H1 (cell line): ENCODE measurements around the gene PARD3. TPM values are rescaled to one million over a fixed set of nuclear protein-coding genes. Genes with fewer than 3 reads are reported as not detected.

Experiments used
- CTCF ChIA-PET: fragments of 300-600 bp; sonication (Branson Sonifier 250); formaldehyde crosslinking; loops from one replicate; lab custom pipeline; 2021; ENCODE audit not compliant: partially characterized antibody; lab: Charles Lee
- POLR2A ChIA-PET: fragments of 300-600 bp; sonication (Branson Sonifier 250); formaldehyde crosslinking; loops from one replicate; lab custom pipeline; 2021; ENCODE audit warnings: inconsistent platforms; ENCODE audit not compliant: partially characterized antibody; lab: Charles Lee
- DNase-seq, 2 experiments: peaks; one replicate each; pipeline versions ENCODE4 v3.0.0 to v3.0.0-alpha.2; 2010 to 2022; ENCODE audit warnings: low spot score in 2 of 2, low read depth in 1 of 2, mixed read lengths in 1 of 2
- FAIRE-seq: peaks from 2 replicates; lab custom pipeline; 2011; peaks lifted over from hg19 to GRCh38; lab: Jason Lieb, UNC
- H2AFZ ChIP-seq: 2 replicates; pipeline ENCODE4 v1.8.1; 2012; ENCODE audit warnings: low read length, inconsistent platforms
- H2AK5ac ChIP-seq: 2 replicates; pipeline ENCODE4 v1.6.1; 2013; ENCODE audit warnings: low read depth, low read length
- H2BK120ac ChIP-seq: replicated peaks from 2 replicates; pipeline ENCODE3; 2013; ENCODE audit warnings: low read depth, low read length, inconsistent platforms
- H2BK12ac ChIP-seq: 2 replicates; pipeline ENCODE4 v1.6.1; 2013; ENCODE audit warnings: low read depth, low read length
- H2BK15ac ChIP-seq: 2 replicates; pipeline ENCODE4 v1.6.1; 2013; ENCODE audit warnings: low read length
- H2BK20ac ChIP-seq: 2 replicates; pipeline ENCODE4 v1.6.1; 2013; ENCODE audit warnings: low read length
- H2BK5ac ChIP-seq: 2 replicates; pipeline ENCODE4 v1.6.1; 2013; ENCODE audit warnings: low read depth, low read length
- H3K14ac ChIP-seq: 2 replicates; pipeline ENCODE4 v1.6.1; 2013; ENCODE audit warnings: inconsistent platforms; ENCODE audit not compliant: insufficient read length
- H3K18ac ChIP-seq: 2 replicates; pipeline ENCODE4 v1.6.1; 2013; ENCODE audit warnings: low read length; ENCODE audit errors: extremely low read depth
- H3K23ac ChIP-seq: 2 replicates; pipeline ENCODE4 v1.6.1; 2013; ENCODE audit warnings: inconsistent platforms; ENCODE audit not compliant: insufficient read length
- H3K23me2 ChIP-seq: 2 replicates; pipeline ENCODE4 v1.6.1; 2013; ENCODE audit warnings: low read depth, low read length
- H3K27ac ChIP-seq: 2 replicates; pipeline ENCODE4 v1.6.1; 2011; ENCODE audit warnings: low read depth, low read length, inconsistent platforms
- H3K27me3 ChIP-seq, 4 experiments: replicated peaks in 1 of 4; 1 replicate in 1 of 4; 2 replicates in 3 of 4; pipeline versions ENCODE4 v1.6.1 to v1.8.1; 2011 to 2013; ENCODE audit warnings: low read length in 3 of 4, mild to moderate bottlenecking in 3 of 4, inconsistent platforms in 2 of 4, mixed read lengths in 2 of 4, moderate library complexity in 1 of 4; ENCODE audit not compliant: control insufficient read depth in 3 of 4, insufficient read depth in 3 of 4; ENCODE audit errors: extremely low read depth in 1 of 4
- H3K36me3 ChIP-seq, 4 experiments: 2 replicates each; pipeline versions ENCODE4 v1.6.1 to v1.8.1; 2011 to 2013; ENCODE audit warnings: mild to moderate bottlenecking in 4 of 4, low read length in 3 of 4, moderate library complexity in 2 of 4, control low read depth in 1 of 4, inconsistent platforms in 1 of 4; ENCODE audit not compliant: insufficient read depth in 4 of 4, control insufficient read depth in 2 of 4
- H3K4ac ChIP-seq: replicated peaks from 2 replicates; pipeline ENCODE3; 2013; ENCODE audit warnings: low read length, low read depth, mixed read lengths, inconsistent platforms; ENCODE audit not compliant: insufficient read length
- H3K4me1 ChIP-seq, 4 experiments: replicated peaks in 1 of 4; 1 replicate in 1 of 4; 2 replicates in 3 of 4; pipeline versions ENCODE4 v1.6.1 to v1.8.1; 2011 to 2013; ENCODE audit warnings: low read length in 3 of 4, inconsistent platforms in 2 of 4, mixed read lengths in 1 of 4; ENCODE audit not compliant: insufficient read depth in 4 of 4, control insufficient read depth in 3 of 4
- H3K4me2 ChIP-seq, 2 experiments: 2 replicates each; pipeline versions ENCODE4 v1.6.1 to v1.8.1; 2011 to 2013; ENCODE audit warnings: low read depth in 2 of 2, low read length in 2 of 2, control low read depth in 1 of 2, inconsistent platforms in 1 of 2, mild to moderate bottlenecking in 1 of 2; ENCODE audit not compliant: insufficient read depth in 1 of 2
- H3K4me3 ChIP-seq, 4 experiments: fragments of 200-600, 300-600 bp in 1 of 4; sonication (generic), shearing (Covaris generic), sonication (Bioruptor Twin) in 1 of 4; 2 replicates each; pipeline versions ENCODE4 v1.5.1 to v1.8.1; 2011 to 2016; ENCODE audit warnings: low read length in 4 of 4, low read depth in 3 of 4, control low read depth in 2 of 4, inconsistent platforms in 2 of 4, mild to moderate bottlenecking in 2 of 4, mixed read lengths in 1 of 4, moderate library complexity in 1 of 4; ENCODE audit not compliant: insufficient read depth in 2 of 4; ENCODE audit errors: extremely low read depth in 1 of 4
- H3K56ac ChIP-seq: replicated peaks from 2 replicates; pipeline ENCODE3; 2013; ENCODE audit warnings: low read depth, mild to moderate bottlenecking, mixed read lengths, low read length, inconsistent platforms; ENCODE audit not compliant: insufficient read length
- H3K79me1 ChIP-seq: 2 replicates; pipeline ENCODE4 v1.6.1; 2013; ENCODE audit warnings: low read depth, low read length, control low read depth
- H3K79me2 ChIP-seq, 2 experiments: 2 replicates each; pipeline versions ENCODE4 v1.6.1 to v1.8.1; 2012 to 2013; ENCODE audit warnings: low read length in 2 of 2, mild to moderate bottlenecking in 2 of 2, inconsistent platforms in 1 of 2; ENCODE audit not compliant: insufficient read depth in 2 of 2, control insufficient read depth in 1 of 2
- H3K9ac ChIP-seq, 4 experiments: replicated peaks in 1 of 4; 1 replicate in 1 of 4; 2 replicates in 3 of 4; pipeline versions ENCODE4 v1.6.1 to v1.8.1; 2011 to 2013; ENCODE audit warnings: low read depth in 3 of 4, low read length in 3 of 4, control low read depth in 2 of 4, mild to moderate bottlenecking in 2 of 4, moderate library complexity in 2 of 4, inconsistent platforms in 1 of 4; ENCODE audit errors: extremely low read depth in 1 of 4
- H3K9me3 ChIP-seq, 2 experiments: 2 replicates each; pipeline versions ENCODE4 v1.6.1 to v1.8.1; 2012 to 2013; ENCODE audit warnings: mild to moderate bottlenecking in 2 of 2, moderate library complexity in 2 of 2, control low read depth in 1 of 2, inconsistent platforms in 1 of 2, low read depth in 1 of 2, low read length in 1 of 2, mixed read lengths in 1 of 2; ENCODE audit not compliant: insufficient read depth in 2 of 2
- H4K20me1 ChIP-seq, 2 experiments: replicated peaks in 1 of 2; 2 replicates each; pipeline versions ENCODE3 to v1.8.1; 2011 to 2013; ENCODE audit warnings: inconsistent platforms in 2 of 2, low read length in 2 of 2, mild to moderate bottlenecking in 1 of 2; ENCODE audit not compliant: insufficient read depth in 2 of 2, control insufficient read depth in 1 of 2
- H4K5ac ChIP-seq: 2 replicates; pipeline ENCODE4 v1.6.1; 2013; ENCODE audit warnings: low read length, low read depth, mixed read lengths, inconsistent platforms; ENCODE audit not compliant: insufficient read length
- H4K8ac ChIP-seq: 2 replicates; pipeline ENCODE4 v1.8.0; 2013; ENCODE audit warnings: mild to moderate bottlenecking, moderate library complexity, low read length, inconsistent platforms; ENCODE audit not compliant: insufficient read depth; ENCODE audit errors: extremely low read depth
- H4K91ac ChIP-seq: replicated peaks from 2 replicates; pipeline ENCODE3; 2013; ENCODE audit warnings: low read length, mixed read lengths, inconsistent platforms; ENCODE audit not compliant: insufficient read length
- BACH1 ChIP-seq: IDR thresholded peaks from 2 replicates; pipeline ENCODE4 v1.6.1; 2012; ENCODE audit warnings: low read length, improper control_type of control experiment
- BCL11A ChIP-seq, 2 experiments: IDR thresholded peaks; one replicate each; pipeline ENCODE4 v1.6.1; 2011; ENCODE audit warnings: low read depth in 2 of 2, low read length in 2 of 2, mild to moderate bottlenecking in 2 of 2
- EZH2 ChIP-seq: fragments of 200-600 bp; sonication (generic); IDR thresholded peaks from 2 replicates; pipeline ENCODE4 v1.7.1; 2012; ENCODE audit warnings: low read depth, mild to moderate bottlenecking, moderate library complexity, low read length, inconsistent platforms; ENCODE audit not compliant: severe bottlenecking
- HDAC6 ChIP-seq: IDR thresholded peaks from one replicate; pipeline ENCODE4 v1.7.1; 2012; ENCODE audit warnings: low read depth, mild to moderate bottlenecking, inconsistent platforms, low read length, moderate library complexity
- JUN ChIP-seq: IDR thresholded peaks from 2 replicates; pipeline ENCODE4 v1.6.1; 2011; ENCODE audit warnings: low read depth, mild to moderate bottlenecking, improper control_type of control experiment, low read length
- KDM4A ChIP-seq: IDR thresholded peaks from one replicate; pipeline ENCODE4 v1.7.1; 2012; ENCODE audit warnings: low read depth, mild to moderate bottlenecking, moderate library complexity, low read length, inconsistent platforms; ENCODE audit not compliant: severe bottlenecking
- KDM5A ChIP-seq: fragments of 200-600 bp; IDR thresholded peaks from 2 replicates; pipeline ENCODE4 v1.7.1; 2012; ENCODE audit warnings: mild to moderate bottlenecking, low read length, inconsistent platforms, mixed read lengths
- POU5F1 ChIP-seq: IDR thresholded peaks from 2 replicates; pipeline ENCODE4 v1.6.1; 2011; ENCODE audit warnings: low read depth, mild to moderate bottlenecking, low read length, moderate library complexity
- SP2 ChIP-seq: IDR thresholded peaks from 2 replicates; pipeline ENCODE4 v1.6.1; 2012; ENCODE audit warnings: mild to moderate bottlenecking, low read length, inconsistent platforms
- TCF12 ChIP-seq: IDR thresholded peaks from 2 replicates; pipeline ENCODE4 v1.6.1; 2011; ENCODE audit warnings: low read depth, mild to moderate bottlenecking, low read length
- WGBS, 2 experiments: shearing (Covaris generic) in 1 of 2; methylation state at CpG; one replicate each; pipeline versions ENCODE4 v1.1.6 to v1.1.7; 2013 to 2015; ENCODE audit warnings: low lambda C conversion rate in 2 of 2, mixed read lengths in 2 of 2, inconsistent platforms in 1 of 2, low coverage in 1 of 2, missing lambda C conversion rate in 1 of 2; ENCODE audit not compliant: insufficient replicate concordance in 2 of 2, insufficient coverage in 1 of 2, insufficient read length in 1 of 2; ENCODE audit errors: extremely low coverage in 1 of 2, missing lambda C conversion rate in 1 of 2; 5-methylcytosine and 5-hydroxymethylcytosine counted together
- polyA plus RNA-seq, 7 experiments: library from polyadenylated mRNA; depleted of rRNA in 3 of 7; stranded (reverse) in 5 of 7; unstranded in 2 of 7; fragments of >200 nt in 5 of 7; fragments of 200-250 nt in 2 of 7; gene quantifications; 1 replicate in 5 of 7; 2 replicates in 1 of 7; 4 replicates in 1 of 7; pipeline versions ENCODE4 v1.2.1 to v1.2.3, GENCODE V29; 2011 to 2013; ENCODE audit warnings: missing spikeins in 2 of 7, mixed read lengths in 2 of 7
- total RNA-seq: library from RNA; stranded (reverse); fragmentation: NEBNext Ultra II Directional; extraction: Animal tissue kit (Norgen Biotek cat#: 25700); gene quantifications from 2 replicates; pipeline ENCODE4 v1.2.1, GENCODE V29; 2021

Gene PARD3
- total and polyA plus RNA-seq, 2 of the 8 experiments (the other 6 are each of a cell fraction or from before 2014, with no cell fraction given) = 19.7 to 49.1 TPM

DNA sequence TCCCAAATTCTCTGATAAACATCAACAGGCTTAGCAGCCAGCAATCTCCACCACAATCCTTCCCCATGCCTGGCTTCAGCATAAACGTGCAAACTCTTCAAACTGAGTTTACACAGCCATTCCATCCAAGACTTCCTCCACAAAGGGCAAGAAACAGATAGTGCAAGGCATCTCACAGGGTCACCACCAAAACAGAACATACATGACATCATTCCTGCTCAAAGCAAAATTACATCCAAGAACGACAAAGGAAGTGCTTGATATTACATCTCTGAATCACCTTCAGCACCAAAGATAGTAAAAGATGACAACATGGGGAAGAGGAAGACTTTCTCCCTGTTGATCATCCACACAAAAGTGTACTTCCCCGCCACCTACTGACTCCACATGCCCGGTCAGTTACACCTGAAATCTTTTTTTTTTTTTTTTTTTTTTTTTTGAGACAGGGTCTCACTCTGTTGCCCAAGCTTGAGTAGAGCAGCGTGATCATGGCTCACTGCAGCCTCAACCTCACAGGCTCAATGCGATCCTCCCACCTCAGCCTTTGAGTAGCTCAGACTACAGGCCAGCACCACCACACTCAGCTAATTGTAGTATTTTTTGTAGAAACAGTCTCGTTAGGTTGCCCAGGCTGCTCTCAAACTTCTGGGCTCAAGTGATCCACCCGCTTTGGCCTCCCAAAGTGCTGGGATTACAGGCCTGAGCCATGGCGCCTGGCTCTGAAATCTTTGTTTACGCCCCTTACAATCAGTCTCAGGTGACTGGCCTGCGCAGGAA is 127.5 kb downstream of the PARD3 start:
- WGBS, 2 experiments = 87% methylated on average over 11 of the region's 11 CpGs; no CpG with 5 or more reads in 1 of the 2 experiments
- no peaks in the 10 kb centered on the region for H3K23me2 ChIP-seq
- H3K23ac ChIP-seq = no peak overlapping the region
- peak overlapping the region; percentile 68; the same call in 1 of the 2 replicates for H2AK5ac ChIP-seq
- H3K79me1 ChIP-seq = peaks cover 15% of the 10 kb centered on the region
- H3K4me1 ChIP-seq = peaks cover 0 to 5% (median 2%) of the 10 kb centered on the region in 4 experiments; a peak in 3 of 7 replicates
- peak overlapping the region; percentile 78; the same call in 1 of the 2 replicates for H2BK12ac ChIP-seq
- no peak overlapping the region for H4K8ac ChIP-seq
- H4K20me1 ChIP-seq = peaks cover 1 to 5% of the 10 kb centered on the region in 2 experiments
- H2BK20ac ChIP-seq = no peak overlapping the region
- H3K9ac ChIP-seq = no peak overlapping the region
- POLR2A ChIA-PET = no interaction called here
- H2BK120ac ChIP-seq = no peak overlapping the region
- no peak for DNase-seq
- H3K18ac ChIP-seq = no peak overlapping the region
- H2BK15ac ChIP-seq = no peak overlapping the region
- H3K4ac ChIP-seq = no peak overlapping the region
- H3K4me3 ChIP-seq = no peak overlapping the region
- H4K5ac ChIP-seq = no peak overlapping the region
- CTCF ChIA-PET = interaction anchor here (0.6 to 3.3 kb wide), 5 partner anchors 17 to 70 kb away, joined by 3 to 11 read pairs (median 3); no protein-coding TSS in a partner anchor
- H3K56ac ChIP-seq = peak overlapping the region; percentile 52
- no peak overlapping the region for H3K14ac ChIP-seq
- peaks cover 5 to 73% of the 10 kb centered on the region in 2 experiments for H3K79me2 ChIP-seq
- no peak overlapping the region for H3K27ac ChIP-seq
- no peaks in the 10 kb centered on the region for H3K36me3 ChIP-seq
- no peak for FAIRE-seq
- no peak overlapping the region for H2AFZ ChIP-seq
- H4K91ac ChIP-seq = no peak overlapping the region
- H3K4me2 ChIP-seq = no peak overlapping the region
- H2BK5ac ChIP-seq = peak overlapping the region; percentile 45; the same call in 1 of the 2 replicates
- no peaks in the 10 kb centered on the region for H3K9me3 ChIP-seq
- TF ChIP-seq EZH2 (no peak), HDAC6 (no peak), BACH1 (no peak), POU5F1 (no peak), KDM5A (no peak), JUN (no peak), TCF12 (no peak), BCL11A (IDR thresholded peaks at IDR 0.05; ENCODE audit: low read depth in 2 of 2, low read length in 2 of 2) (no peak), KDM4A (no peak), SP2 (no peak)
- TF ChIP-seq, all 59 proteins: peak for 0
- H3K27me3 ChIP-seq = no peaks in the 10 kb centered on the region
